ENCODE measurements around the gene MICALL1. TPM values are rescaled to one million over a fixed set of nuclear protein-coding genes. Genes with fewer than 3 reads are reported as not detected.

MICALL1 gene, protein sequence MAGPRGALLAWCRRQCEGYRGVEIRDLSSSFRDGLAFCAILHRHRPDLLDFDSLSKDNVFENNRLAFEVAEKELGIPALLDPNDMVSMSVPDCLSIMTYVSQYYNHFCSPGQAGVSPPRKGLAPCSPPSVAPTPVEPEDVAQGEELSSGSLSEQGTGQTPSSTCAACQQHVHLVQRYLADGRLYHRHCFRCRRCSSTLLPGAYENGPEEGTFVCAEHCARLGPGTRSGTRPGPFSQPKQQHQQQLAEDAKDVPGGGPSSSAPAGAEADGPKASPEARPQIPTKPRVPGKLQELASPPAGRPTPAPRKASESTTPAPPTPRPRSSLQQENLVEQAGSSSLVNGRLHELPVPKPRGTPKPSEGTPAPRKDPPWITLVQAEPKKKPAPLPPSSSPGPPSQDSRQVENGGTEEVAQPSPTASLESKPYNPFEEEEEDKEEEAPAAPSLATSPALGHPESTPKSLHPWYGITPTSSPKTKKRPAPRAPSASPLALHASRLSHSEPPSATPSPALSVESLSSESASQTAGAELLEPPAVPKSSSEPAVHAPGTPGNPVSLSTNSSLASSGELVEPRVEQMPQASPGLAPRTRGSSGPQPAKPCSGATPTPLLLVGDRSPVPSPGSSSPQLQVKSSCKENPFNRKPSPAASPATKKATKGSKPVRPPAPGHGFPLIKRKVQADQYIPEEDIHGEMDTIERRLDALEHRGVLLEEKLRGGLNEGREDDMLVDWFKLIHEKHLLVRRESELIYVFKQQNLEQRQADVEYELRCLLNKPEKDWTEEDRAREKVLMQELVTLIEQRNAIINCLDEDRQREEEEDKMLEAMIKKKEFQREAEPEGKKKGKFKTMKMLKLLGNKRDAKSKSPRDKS
- 100 to 1,000 TPM in 1 of 4 donors, 10 to 100 TPM in 3; 23.9 to 109 (median 51.6) TPM for total RNA-seq
- 10 to 100 TPM in 1 of 3 donors, 1 to 10 TPM in 2; 8.4 to 22.5 (median 9.7) TPM for polyA plus RNA-seq

- Histone ChIP-seq H3K27ac (peak within 1 kb of the TSS; percentile 88 to 97 (median 92)), H3K4me3 (peak within 1 kb of the TSS; percentile 72 to 98 (median 88)), H3K27me3 (no peaks in the 10 kb centered on the region), H3K9me3 (no peaks in the 10 kb centered on the region), H3K36me3 (no peaks in the 10 kb centered on the region), H3K4me1 (peaks cover 0 to 61% (median 57%) of the 10 kb centered on the region in 4 donors)
- peak; percentile 87 for DNase-seq
- peak in 2 of 4 donors; percentile 56 to 63 for TF ChIP-seq POLR2AphosphoS5 (IDR thresholded peaks at IDR 0.05)
- TF ChIP-seq CTCF (IDR thresholded peaks at IDR 0.05) = no peak
- 6 to 7% methylated on average over 90 of the region's 90 CpGs for WGBS, 2 donors
- intact Hi-C loops (cut with DNase I) = loop anchor here (2.0 kb wide), 1 partner anchor 15 kb away; no protein-coding TSS in a partner anchor
Measured at GRCh38 chr22:37905534-37906363, at the start of gene MICALL1. TSS of gene MICALL1 (plus strand) at chr22:37906297. CDS start at chr22:37906423, 126 bp downstream.

DNA sequence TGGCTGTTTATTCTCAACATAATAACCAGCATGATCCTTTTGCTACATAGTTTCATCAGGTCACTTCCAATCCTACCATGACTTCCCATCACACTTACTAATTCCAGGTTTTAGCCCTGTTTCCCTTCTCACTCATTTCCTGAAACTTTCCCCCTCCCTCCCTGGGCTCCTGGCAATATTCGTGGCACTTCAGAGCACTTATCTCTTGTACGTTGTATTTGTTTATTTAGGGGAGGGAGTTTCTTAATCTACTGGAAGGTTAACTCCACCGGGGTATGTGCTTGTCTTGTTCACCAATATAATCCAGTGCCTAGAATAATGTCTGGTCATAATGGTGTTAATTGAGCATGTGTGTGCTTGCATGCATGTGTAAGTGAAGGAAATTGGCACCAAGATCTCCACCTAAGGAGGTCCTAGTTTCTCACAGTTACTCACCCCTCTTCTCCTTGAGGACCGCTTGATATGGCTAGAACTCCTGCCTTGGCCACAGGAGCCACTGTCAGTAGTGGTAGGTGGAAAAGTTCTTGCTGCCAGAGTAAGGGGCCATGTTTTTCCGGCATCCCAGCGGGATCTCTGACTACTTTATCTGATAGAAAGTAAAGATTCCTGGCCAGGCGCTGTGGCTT lies 45.2 kb upstream of the MICALL1 start:
- WGBS, 2 donors = 60 to 81% methylated on average over 7 of the region's 7 CpGs
- no peaks in the 10 kb centered on the region for H3K9me3 ChIP-seq
- H3K4me3 ChIP-seq = no peak overlapping the region
- H3K4me1 ChIP-seq = peaks cover 0 to 23% (median 10%) of the 10 kb centered on the region in 4 donors
- H3K27ac ChIP-seq = peak overlapping the region in 1 of 4 donors; percentile 74
- intact Hi-C loops (cut with DNase I) = loop anchor here (5.0 kb wide), 1 partner anchor 106 kb away; no protein-coding TSS in a partner anchor
- TF ChIP-seq EP300 (IDR thresholded peaks at IDR 0.05) (no peak), POLR2AphosphoS5 (IDR thresholded peaks at IDR 0.05) (no peak), POLR2A (IDR thresholded peaks at IDR 0.05) (no peak), CTCF (IDR thresholded peaks at IDR 0.05) (no peak)
- DNase-seq = no peak
- H3K27me3 ChIP-seq = no peaks in the 10 kb centered on the region
- H3K36me3 ChIP-seq = peaks cover 23 to 100% (median 69%) of the 10 kb centered on the region in 4 donors

DNA sequence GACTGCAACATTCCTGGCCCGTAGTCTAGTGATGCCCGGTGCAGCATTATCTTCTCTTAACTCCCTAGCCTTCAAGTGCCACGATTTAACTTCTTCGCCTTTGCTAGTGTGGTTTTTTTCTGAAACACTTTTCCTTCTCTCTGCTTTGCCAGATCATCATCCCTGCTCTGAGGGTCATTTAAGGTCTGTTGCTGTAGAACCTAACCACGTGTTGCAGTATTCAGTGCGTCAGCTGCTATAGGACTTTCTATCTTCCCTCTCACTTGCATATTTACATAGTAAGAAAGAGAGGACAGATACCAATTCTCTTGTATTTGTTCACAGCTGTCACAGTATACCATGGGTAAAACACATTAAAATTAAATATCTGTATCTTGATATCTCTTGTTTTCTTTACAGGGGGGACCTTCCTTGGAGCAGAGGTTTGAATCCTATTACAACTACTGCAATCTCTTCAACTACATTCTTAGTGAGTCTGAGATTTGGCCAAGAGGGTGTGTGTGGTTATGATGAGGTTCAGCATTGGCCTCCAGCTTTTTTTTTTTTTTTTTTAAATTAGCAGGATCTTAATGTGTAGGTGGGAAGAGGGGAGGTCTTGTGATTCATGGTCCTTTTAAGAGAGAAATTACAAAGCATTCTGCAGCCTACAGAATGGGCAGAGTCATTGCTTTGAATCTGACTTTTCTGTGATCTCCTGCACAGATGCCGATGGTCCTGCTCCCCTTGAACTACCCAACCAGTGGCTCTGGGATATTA lies 43.3 kb upstream of the MICALL1 start:
- H3K36me3 ChIP-seq = peaks cover 31 to 98% (median 61%) of the 10 kb centered on the region in 4 donors
- H3K27ac ChIP-seq = peak overlapping the region in 3 of 4 donors; percentile 46 to 74 (median 65)

More for the DNA sequence above, 43.3 kb upstream of the MICALL1 start:
- peaks cover 0 to 23% (median 10%) of the 10 kb centered on the region in 4 donors for H3K4me1 ChIP-seq
- no peak overlapping the region for H3K4me3 ChIP-seq
- TF ChIP-seq CTCF (IDR thresholded peaks at IDR 0.05) (no peak), POLR2AphosphoS5 (IDR thresholded peaks at IDR 0.05) (peak in 1 of 4 donors; percentile 22), POLR2A (IDR thresholded peaks at IDR 0.05) (no peak), EP300 (IDR thresholded peaks at IDR 0.05) (no peak)
- DNase-seq = no peak
- H3K27me3 ChIP-seq = no peaks in the 10 kb centered on the region
- H3K9me3 ChIP-seq = no peaks in the 10 kb centered on the region
- intact Hi-C loops (cut with DNase I) = loop anchor here (1.0 to 5.0 kb wide), 2 partner anchors 44 to 105 kb away; no protein-coding TSS in a partner anchor
- 84 to 86% methylated on average over 7 of the region's 7 CpGs for WGBS, 2 donors

Data from sigmoid colon (tissue), 7 donors.